Peyer's patch (tissue), 4 donors: Measurements from ENCODE around the gene OTUD1.

Source experiments
- POLR2A ChIP-seq, 2 donors: fragments of 450-650 bp; IDR thresholded peaks; one replicate each; pipeline ENCODE4 v1.5.1; 2017; ENCODE audit warnings: antibody characterized with exemption in 2 of 2, mild to moderate bottlenecking in 2 of 2, moderate library complexity in 2 of 2
- TF ChIP-seq, protein P1 (sequence below), 6 experiments: fragments of 450-650 bp in 4 of 6; fragments of 200-600 bp in 2 of 6; sonication (generic) in 1 of 6; IDR thresholded peaks; one replicate each; pipeline ENCODE4 v1.5.1; 2017 to 2019; ENCODE audit warnings: antibody characterized with exemption in 6 of 6, mild to moderate bottlenecking in 3 of 6, moderate library complexity in 1 of 6

DNA sequence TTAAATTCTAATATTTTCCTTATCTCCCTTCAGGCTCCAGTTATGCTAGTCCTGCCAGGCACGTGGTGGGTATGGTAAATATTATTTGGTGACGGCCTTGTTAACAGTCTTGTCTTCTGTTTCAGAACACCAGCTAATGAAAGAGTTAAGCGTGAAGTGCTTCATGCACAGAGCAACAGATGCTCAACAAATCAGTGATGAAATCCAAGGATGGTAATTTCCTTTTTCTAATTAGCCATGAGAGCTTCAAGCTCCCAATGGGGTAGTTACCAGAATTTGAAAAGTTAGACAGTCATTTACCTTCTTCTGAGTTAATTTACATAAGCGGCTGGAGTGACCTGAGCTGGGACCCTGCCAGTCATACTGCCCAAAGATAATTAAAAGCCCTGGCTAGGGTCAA lies 1.9 kb upstream of the OTUD1 start:
- TF ChIP-seq, protein P1, sequence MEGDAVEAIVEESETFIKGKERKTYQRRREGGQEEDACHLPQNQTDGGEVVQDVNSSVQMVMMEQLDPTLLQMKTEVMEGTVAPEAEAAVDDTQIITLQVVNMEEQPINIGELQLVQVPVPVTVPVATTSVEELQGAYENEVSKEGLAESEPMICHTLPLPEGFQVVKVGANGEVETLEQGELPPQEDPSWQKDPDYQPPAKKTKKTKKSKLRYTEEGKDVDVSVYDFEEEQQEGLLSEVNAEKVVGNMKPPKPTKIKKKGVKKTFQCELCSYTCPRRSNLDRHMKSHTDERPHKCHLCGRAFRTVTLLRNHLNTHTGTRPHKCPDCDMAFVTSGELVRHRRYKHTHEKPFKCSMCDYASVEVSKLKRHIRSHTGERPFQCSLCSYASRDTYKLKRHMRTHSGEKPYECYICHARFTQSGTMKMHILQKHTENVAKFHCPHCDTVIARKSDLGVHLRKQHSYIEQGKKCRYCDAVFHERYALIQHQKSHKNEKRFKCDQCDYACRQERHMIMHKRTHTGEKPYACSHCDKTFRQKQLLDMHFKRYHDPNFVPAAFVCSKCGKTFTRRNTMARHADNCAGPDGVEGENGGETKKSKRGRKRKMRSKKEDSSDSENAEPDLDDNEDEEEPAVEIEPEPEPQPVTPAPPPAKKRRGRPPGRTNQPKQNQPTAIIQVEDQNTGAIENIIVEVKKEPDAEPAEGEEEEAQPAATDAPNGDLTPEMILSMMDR (IDR thresholded peaks at IDR 0.05): no peak
- TF ChIP-seq POLR2A (IDR thresholded peaks at IDR 0.05): no peak
